DMS 273 (cell line): ENCODE measurements around the gene METTL26.
A peak's percentile ranks its signal among the peaks of the same experiment; 100 is the strongest.

Experiments
- DNase-seq: peaks from one replicate; lab custom pipeline; 2025; ENCODE audit not compliant: unreplicated experiment; lab: John Stamatoyannopoulos, UW

The METTL26 gene

GRCh38 chr16:659618-660017 is 23.5 kb upstream of the METTL26 start:
- no peak for DNase-seq

- no peak for DNase-seq
These were observed 22.8 kb upstream of the METTL26 start for GRCh38 chr16:658679-659571.

GRCh38 chr16:657487-657886 is 21.4 kb upstream of the METTL26 start:
- DNase-seq, result no peak

GRCh38 chr16:654034-654433 is 17.9 kb upstream of the METTL26 start:
- no peak for DNase-seq

- DNase-seq, result no peak
These were observed 16.6 kb upstream of the METTL26 start for GRCh38 chr16:652454-653305.

- peak; percentile 51 for DNase-seq
These were observed 15.7 kb upstream of the METTL26 start for GRCh38 chr16:651844-652243.

GRCh38 chr16:649631-650030 is 13.5 kb upstream of the METTL26 start:
- no peak for DNase-seq

GRCh38 chr16:648781-649589 is 12.9 kb upstream of the METTL26 start, which contains the start of gene WDR90:
Gene WDR90, plus strand, starts transcription at chr16:649365. Its CDS starts 52 bp downstream, at chr16:649417.
- peak; percentile 98 for DNase-seq

- DNase-seq, result peak; percentile 77
These were observed 12.1 kb upstream of the METTL26 start for GRCh38 chr16:648071-648780.

- DNase-seq, result no peak
These were observed 11.2 kb upstream of the METTL26 start for GRCh38 chr16:647173-647902.

GRCh38 chr16:646679-647172 is 10.6 kb upstream of the METTL26 start:
- no peak for DNase-seq

- no peak for DNase-seq
These were observed 10.0 kb upstream of the METTL26 start for GRCh38 chr16:645852-646678.

- DNase-seq, result no peak
These were observed 8.5 kb upstream of the METTL26 start for GRCh38 chr16:644556-644955.

- DNase-seq, result no peak
These were observed 6.9 kb upstream of the METTL26 start for GRCh38 chr16:643050-643368.

- peak; percentile 73 for DNase-seq
These were observed 6.3 kb upstream of the METTL26 start for GRCh38 chr16:642189-643049.

GRCh38 chr16:641326-642188 is 5.5 kb upstream of the METTL26 start, which contains the start of gene MCRIP2:
Gene MCRIP2, plus strand, starts transcription at chr16:641828. Its CDS starts 164 bp downstream, at chr16:641992.
- DNase-seq, result peak; percentile 93

- no peak for DNase-seq
These were observed 4.5 kb upstream of the METTL26 start for GRCh38 chr16:640614-641013.
